DND-41 (cell line): Measurements from ENCODE around the gene FN3KRP.

Source experiments
- EZH2 ChIP-seq: IDR thresholded peaks from 3 replicates; pipeline ENCODE4 v1.6.1; 2012; ENCODE audit warnings: borderline replicate concordance, low read depth, mild to moderate bottlenecking, moderate library complexity, low read length, inconsistent platforms; ENCODE audit not compliant: severe bottlenecking
- TF ChIP-seq, protein P1 (sequence below): IDR thresholded peaks from 2 replicates; pipeline ENCODE4 v1.5.1; 2012; ENCODE audit warnings: borderline replicate concordance, low read length, moderate library complexity, mild to moderate bottlenecking; ENCODE audit not compliant: poor library complexity, severe bottlenecking; ENCODE audit errors: extremely low read depth

GRCh38 chr17:82696259-82696658 is 20.2 kb upstream of the FN3KRP start:
- TF ChIP-seq, protein P1, sequence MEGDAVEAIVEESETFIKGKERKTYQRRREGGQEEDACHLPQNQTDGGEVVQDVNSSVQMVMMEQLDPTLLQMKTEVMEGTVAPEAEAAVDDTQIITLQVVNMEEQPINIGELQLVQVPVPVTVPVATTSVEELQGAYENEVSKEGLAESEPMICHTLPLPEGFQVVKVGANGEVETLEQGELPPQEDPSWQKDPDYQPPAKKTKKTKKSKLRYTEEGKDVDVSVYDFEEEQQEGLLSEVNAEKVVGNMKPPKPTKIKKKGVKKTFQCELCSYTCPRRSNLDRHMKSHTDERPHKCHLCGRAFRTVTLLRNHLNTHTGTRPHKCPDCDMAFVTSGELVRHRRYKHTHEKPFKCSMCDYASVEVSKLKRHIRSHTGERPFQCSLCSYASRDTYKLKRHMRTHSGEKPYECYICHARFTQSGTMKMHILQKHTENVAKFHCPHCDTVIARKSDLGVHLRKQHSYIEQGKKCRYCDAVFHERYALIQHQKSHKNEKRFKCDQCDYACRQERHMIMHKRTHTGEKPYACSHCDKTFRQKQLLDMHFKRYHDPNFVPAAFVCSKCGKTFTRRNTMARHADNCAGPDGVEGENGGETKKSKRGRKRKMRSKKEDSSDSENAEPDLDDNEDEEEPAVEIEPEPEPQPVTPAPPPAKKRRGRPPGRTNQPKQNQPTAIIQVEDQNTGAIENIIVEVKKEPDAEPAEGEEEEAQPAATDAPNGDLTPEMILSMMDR = no peak
- TF ChIP-seq EZH2 = no peak
